HG03575 (cell line): ENCODE results near the gene PCBD1.

Source experiments
- ATAC-seq: cut with Tn5 transposase; IDR thresholded peaks from one replicate; pipeline ENCODE4 v1.9.1; 2021; ENCODE audit not compliant: unreplicated experiment, insufficient number of reproducible peaks, low FRiP score; ENCODE audit errors: extremely low read depth

Gene PCBD1

DNA sequence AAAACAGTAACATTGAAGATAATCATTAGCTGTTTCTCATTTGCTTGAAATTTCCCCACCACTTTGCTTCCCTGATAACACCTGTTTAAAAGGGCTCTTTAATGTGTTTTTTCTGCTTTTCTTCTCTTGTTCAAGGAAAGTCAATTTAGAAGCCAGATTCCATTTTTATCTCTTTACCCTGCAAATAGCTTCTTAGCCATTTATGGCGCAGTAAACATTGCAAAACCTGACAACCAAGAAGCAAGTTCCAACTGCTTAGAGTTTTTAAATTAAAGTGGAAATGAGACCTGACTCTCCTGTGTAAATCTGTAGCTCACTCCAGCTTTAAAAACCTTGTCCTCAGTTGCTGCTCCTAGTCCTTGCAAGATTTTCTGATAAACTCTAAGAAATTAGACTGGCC lies 42.5 kb downstream of the PCBD1 start:
- no peak for ATAC-seq

- no peak for ATAC-seq
These were observed 43.1 kb downstream of the PCBD1 start for GRCh38 chr10:70845256-70845655.

- ATAC-seq = no peak
These were observed 44.4 kb downstream of the PCBD1 start for GRCh38 chr10:70843776-70844489.

DNA sequence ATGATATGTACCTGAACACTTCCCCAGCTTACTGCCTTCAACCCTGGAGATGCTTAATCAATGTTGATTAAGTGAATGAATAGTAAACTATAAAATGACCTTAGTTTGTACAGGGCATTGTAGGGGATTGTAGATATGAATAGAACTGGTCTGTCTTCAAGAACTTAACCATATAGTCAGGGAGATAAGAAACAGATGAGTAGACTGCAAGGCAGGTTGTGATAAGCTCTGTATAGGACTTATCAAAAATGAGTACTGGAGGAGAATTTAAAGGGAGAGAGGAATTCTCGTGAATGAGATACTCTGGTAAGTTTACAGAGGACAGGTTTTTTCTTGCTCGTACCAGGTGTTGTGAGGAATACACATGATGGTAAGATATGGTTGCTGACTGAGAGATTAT lies 45.0 kb downstream of the PCBD1 start:
- ATAC-seq = no peak

- ATAC-seq = no peak
These were observed 47.5 kb downstream of the PCBD1 start for GRCh38 chr10:70840836-70841235.

DNA sequence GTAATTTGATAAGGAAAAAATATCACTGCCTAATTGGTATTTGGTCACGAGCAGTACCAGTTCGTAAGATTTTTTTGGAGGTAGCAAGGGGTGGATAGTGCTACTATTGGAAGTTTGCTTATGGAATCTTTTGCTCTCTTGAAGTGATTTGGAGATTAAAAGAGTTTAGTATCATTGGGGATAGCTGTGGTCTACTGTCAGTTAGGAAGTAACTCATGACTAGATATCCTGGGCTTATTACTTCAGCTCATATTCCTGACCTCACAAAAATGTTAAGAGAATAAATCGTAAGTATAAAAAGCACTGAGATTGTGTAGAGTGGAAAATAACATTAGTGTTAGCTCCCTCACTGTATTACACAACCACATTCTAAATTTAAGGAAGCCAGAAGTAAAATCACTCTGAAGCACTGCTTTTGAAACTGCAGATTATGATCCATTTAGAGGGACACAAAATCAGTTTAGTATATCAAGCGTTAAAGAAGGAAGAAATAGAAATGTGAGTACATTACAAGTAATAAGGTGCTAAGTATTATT lies 50.0 kb downstream of the PCBD1 start:
- no peak for ATAC-seq

- no peak for ATAC-seq
These were observed 50.7 kb downstream of the PCBD1 start for GRCh38 chr10:70837660-70838059.

DNA sequence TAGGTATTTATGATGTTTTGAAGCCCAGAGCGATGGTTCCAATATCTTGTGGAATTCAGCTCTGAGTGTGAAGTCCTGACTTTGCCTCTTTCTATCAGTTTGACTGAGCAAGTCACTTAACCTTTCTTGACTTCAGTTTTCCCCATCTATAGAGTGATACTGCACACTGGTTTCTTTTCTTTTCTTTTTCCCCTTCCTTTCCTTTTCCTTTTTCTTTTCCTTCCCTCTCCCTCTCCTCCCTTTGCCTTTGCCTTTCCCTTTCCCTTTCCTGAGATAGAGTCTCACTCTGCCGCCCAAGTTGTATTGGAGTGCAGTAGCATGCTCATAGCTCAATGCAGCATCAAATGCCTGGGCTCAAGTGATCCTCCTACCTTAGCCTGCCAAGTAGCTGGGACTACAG lies 52.0 kb downstream of the PCBD1 start:
- ATAC-seq = no peak

DNA sequence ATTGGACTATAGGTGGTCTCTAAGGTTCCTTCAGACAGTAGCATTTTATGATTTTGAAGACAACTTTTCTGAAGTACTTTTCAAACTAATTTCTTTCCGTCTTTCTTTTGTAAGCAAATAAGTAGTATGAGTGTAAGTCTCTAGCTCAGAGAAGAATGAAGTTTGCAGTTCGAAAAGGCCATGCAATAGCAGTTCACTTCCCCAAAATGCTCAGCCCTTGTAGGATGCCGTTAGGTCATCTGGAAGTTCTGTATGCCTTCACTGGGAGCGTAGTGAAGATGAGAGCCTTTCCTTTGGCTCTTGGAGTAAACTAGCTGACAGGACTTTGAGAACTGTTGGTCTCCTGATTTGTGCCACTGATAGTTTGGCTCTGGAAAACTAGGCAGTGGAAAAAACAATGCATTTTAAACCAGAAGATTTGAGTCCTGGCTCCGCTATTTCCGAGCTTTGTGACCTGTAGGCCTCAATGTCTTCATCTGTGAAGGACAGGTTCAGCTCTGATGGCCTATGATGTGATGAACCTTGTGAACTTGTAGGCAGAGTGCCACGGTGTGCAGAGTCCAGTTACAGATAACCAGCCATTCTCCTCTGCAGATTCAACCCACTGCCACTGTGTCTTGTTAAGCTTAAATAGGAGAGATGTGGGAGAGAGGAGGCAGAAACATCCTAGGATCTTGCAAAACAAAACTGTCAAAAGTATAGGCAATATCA lies 53.8 kb downstream of the PCBD1 start:
- ATAC-seq = no peak

DNA sequence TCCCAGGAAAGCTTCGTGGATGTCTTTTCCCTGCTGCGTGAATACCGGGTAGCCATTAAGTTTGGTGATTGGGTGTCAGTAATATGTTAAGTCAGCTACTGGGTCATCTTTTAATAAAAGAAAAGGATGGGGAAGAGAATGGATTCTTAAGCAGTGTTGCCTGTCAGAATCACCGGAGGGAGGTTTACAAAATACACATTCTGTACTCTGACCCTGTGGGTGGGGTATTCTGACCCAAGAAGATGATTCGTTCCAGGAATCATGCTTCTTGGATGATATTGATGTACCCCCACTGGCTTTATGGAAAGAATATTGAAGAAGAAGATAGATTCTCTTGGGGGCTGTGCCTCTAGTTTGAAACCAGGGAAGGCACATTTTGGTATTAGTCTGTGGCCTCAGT lies 54.3 kb downstream of the PCBD1 start:
- ATAC-seq = no peak

- no peak for ATAC-seq
These were observed 54.8 kb downstream of the PCBD1 start for GRCh38 chr10:70833601-70834000.
